HG03175 (cell line): ENCODE data around the gene SIRPA.

ENCODE experiments used
- ATAC-seq: cut with Tn5 transposase; IDR thresholded peaks from one replicate; pipeline ENCODE4 v1.9.1; 2021; ENCODE audit warnings: mild to moderate bottlenecking, moderate library complexity; ENCODE audit not compliant: unreplicated experiment

SIRPA gene

DNA sequence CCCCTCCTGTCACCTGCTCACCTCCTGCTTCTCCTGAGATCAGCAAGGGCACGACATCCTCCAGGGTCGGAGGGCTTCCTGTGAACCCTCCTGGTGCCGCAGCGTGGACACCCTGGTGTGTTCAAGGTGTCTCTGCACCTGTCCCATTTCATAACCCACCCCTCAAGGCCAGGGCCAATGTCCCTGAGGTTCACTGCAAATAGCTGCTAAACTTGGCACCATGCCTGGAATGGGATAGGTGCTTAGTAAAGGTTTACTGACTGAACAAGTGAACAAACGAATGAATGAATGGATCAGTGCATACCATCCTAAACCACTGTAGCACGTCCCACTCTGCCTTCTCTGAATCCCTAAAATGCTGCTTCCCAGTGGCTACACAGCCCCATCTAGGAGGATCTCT lies 35.0 kb downstream of the SIRPA start:
- ATAC-seq: no peak

DNA sequence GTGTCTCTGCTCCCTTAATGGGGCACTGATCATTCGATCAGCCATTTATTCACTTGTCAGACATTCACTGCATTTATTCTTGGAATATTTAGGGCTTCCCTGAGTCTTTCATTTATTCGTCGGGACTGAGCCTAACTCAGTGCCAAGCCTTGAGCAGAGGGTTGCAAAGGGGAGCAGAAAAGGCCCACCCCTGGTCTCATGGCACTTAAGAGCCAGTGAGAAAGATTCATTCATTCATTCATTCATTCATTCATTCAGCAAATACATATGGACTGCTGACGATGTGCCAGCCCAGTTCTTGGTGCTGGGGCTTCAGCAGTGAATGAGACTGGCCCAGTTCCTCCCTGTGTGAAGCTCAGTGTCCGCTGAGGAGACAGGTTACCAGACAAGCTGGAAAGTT lies 36.6 kb downstream of the SIRPA start:
- ATAC-seq: no peak

DNA sequence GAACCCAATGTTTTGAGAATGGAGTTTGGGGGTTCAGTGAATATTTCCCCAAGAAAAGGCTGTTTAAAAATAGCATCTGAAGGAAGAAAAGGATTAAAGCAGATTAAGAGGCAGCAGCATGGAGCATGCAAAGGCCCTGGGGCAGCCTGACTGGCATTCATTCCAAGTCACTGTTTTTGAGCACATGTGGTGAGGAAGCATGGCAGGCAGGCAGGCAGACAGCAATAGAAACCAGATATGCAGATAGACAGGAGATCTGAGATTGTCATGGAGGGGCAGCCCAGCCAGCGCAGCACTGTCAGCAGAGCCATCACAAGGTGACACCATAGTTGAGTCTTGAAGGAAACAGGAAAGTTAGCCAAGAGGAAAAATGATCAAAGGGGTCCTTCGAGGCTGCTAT lies 37.8 kb downstream of the SIRPA start:
- ATAC-seq: no peak

DNA sequence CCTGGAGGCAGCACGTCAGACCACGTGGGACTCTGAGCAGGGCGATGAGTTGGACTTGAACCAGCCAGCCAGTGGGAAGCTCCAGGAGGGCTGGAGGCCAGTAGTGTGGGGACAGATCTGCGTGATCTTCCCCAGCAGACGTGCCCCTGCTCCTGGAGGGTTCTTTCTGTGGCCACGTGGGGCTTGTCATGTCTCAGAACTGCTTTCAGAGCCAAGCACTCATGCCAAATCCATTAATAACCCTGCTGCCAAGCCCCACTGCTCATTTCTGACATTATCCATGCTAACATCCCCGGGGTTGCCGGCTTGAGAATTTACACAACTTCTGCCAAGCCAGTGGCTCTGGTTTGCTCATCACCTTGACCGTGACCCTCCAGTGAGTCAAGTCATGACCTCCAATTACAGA lies 38.3 kb downstream of the SIRPA start:
- ATAC-seq: no peak

DNA sequence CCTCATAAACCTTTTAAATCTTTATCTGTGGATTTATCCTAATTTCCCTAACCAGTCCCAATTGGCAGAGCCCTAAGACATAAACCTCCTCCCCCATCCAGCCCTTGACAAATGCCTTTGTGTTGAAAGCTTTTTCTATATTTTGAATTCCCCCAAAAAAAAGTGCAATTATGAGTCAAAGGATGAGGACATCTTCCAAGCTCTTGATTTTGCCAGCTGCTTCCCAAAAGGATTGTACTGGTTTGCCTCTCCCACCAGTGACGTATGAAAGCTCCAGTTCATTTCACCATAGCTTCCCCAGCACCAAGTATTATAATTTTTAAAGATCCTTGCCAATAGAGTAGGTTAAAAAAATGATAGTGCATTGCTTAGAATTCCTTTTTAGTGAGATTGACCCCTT lies 38.9 kb downstream of the SIRPA start:
- no peak for ATAC-seq

DNA sequence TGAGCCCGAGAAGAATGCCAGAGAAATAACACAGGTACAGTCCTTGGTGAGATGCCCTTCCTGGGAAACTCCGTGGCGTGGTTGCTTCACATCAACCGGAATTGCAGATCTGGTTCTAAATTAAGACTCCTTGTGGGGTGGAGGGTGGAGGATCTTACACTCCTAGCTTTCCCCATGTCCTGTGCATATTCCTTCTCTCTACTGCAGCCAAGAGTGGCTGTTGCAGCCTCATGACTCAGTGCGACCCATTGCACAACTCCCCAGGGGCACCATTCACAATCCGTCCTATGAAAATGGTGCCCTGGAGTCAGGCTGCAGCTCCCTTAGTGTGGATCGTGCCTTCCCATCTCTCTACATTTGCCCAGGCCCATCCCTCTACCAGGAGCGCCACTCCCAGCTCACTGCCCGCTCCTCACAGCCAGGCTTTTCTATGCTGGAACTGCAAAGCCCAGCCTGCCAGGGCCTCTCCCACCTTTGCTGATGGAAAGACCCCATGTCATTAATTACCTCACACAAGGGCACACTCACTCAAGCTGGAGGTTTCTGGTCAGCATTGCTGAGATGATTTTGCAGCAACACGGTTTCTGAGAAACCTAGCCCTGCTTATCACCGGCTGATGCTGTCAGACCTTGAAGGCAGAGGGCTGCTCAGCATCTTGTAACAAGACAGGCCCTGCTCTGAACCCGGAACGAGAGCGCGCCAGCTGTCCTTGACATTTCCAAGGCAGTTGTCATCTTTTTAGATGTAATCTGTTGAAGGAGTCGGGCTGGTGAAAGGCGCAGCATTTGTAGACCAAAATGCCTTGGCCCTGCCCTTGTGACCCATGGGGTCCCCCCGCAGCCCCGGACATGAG lies 39.7 kb downstream of the SIRPA start:
- ATAC-seq: no peak

DNA sequence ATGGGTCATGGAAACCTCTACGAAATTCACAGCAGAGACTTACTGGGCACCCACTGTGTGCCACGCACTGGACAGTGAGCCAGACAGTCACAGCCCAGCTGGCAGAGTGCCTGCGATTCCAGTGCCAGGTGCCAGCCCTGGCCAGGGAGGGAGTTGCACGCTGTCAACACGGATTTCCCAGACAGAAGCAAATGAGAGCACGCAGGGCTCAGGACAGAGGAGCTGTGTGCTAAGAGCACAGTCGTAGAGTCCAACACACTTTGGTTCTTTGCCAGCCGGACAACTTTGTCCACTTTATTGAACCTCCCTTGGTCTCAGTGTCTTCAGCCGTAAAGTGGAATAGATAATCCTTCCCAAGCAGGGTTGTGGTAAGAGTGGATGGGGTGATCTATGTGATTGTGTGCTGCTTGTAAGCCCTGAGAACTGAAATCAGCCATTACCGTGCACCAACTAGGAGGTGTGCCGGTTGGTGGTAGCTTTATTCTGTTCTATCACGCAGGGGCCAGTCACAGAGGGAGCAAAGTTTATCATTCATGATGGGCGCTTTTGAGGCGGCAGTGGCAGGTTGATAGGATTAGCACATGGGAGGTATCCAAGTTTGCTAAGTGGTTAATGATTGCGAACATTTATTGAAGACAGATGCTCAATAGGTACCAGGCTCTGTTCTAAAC lies 40.6 kb downstream of the SIRPA start:
- ATAC-seq: no peak

DNA sequence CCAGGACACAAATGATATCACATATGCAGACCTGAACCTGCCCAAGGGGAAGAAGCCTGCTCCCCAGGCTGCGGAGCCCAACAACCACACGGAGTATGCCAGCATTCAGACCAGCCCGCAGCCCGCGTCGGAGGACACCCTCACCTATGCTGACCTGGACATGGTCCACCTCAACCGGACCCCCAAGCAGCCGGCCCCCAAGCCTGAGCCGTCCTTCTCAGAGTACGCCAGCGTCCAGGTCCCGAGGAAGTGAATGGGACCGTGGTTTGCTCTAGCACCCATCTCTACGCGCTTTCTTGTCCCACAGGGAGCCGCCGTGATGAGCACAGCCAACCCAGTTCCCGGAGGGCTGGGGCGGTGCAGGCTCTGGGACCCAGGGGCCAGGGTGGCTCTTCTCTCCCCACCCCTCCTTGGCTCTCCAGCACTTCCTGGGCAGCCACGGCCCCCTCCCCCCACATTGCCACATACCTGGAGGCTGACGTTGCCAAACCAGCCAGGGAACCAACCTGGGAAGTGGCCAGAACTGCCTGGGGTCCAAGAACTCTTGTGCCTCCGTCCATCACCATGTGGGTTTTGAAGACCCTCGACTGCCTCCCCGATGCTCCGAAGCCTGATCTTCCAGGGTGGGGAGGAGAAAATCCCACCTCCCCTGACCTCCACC lies 42.2 kb downstream of the SIRPA start:
- no peak for ATAC-seq

DNA sequence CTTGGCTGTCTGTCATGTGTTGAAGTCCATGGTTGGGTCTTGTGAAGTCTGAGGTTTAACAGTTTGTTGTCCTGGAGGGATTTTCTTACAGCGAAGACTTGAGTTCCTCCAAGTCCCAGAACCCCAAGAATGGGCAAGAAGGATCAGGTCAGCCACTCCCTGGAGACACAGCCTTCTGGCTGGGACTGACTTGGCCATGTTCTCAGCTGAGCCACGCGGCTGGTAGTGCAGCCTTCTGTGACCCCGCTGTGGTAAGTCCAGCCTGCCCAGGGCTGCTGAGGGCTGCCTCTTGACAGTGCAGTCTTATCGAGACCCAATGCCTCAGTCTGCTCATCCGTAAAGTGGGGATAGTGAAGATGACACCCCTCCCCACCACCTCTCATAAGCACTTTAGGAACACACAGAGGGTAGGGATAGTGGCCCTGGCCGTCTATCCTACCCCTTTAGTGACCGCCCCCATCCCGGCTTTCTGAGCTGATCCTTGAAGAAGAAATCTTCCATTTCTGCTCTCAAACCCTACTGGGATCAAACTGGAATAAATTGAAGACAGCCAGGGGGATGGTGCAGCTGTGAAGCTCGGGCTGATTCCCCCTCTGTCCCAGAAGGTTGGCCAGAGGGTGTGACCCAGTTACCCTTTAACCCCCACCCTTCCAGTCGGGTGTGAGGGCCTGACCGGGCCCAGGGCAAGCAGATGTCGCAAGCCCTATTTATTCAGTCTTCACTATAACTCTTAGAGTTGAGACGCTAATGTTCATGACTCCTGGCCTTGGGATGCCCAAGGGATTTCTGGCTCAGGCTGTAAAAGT lies 43.5 kb downstream of the SIRPA start:
- ATAC-seq: no peak

DNA sequence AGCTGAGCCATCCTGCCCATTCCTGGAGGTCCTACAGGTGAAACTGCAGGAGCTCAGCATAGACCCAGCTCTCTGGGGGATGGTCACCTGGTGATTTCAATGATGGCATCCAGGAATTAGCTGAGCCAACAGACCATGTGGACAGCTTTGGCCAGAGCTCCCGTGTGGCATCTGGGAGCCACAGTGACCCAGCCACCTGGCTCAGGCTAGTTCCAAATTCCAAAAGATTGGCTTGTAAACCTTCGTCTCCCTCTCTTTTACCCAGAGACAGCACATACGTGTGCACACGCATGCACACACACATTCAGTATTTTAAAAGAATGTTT lies 44.0 kb downstream of the SIRPA start:
- no peak for ATAC-seq

DNA sequence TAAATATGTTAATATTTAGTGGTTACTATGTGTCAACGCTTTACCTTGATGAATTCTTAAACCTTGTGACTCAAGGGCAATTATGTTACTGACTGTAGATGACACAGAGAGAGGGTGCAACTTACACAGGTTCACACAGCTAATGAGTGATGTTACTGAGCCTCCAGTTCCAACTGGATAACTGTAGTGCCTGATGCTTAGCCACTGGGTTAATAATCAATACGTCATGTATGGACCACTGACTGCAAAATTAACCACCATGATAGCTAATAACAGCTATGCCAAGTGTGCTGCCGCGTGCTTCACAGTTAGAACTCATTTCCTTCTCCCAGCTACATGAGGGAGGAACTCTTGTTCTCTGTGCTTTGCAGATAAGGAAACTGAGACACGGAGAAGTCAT lies 45.4 kb downstream of the SIRPA start:
- ATAC-seq: no peak

DNA sequence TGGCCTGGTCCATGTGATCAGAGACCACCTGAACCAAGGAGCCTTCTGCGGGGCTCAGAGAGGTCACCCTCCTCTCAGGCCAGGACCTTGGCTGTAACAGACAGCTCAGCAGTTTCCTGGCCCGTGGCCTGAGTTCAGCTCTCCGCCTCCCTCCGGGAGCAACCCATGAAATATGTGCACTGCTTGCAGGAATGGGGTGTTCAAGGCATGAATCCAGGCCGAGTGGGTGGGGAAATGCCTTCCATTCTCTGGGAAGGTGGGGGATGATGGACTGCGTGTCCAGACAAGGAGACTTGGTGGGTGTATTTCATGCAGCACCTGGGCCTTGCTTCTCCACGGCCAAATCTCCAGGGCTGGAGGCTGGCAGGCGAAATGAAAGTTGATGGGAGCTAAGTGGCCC lies 46.0 kb downstream of the SIRPA start:
- no peak for ATAC-seq

DNA sequence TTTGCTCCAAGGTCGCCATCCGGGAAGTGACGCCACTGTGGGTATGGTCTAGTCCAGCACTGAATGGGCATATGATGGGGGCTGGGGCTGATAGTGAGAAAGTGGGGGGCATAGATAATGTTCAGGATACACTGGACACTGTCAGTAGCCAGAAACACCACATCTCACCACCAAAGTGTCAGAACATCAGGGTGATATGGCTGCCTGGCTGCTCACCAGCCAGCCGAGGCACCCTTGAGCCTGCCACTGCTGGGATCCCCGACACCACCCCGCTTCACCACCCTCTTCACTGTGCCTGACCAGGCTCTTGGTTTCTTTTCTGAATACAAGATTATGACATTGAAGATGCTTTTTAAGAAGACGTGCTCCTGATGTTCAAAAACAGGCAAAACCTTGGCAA lies 46.9 kb downstream of the SIRPA start:
- no peak for ATAC-seq

DNA sequence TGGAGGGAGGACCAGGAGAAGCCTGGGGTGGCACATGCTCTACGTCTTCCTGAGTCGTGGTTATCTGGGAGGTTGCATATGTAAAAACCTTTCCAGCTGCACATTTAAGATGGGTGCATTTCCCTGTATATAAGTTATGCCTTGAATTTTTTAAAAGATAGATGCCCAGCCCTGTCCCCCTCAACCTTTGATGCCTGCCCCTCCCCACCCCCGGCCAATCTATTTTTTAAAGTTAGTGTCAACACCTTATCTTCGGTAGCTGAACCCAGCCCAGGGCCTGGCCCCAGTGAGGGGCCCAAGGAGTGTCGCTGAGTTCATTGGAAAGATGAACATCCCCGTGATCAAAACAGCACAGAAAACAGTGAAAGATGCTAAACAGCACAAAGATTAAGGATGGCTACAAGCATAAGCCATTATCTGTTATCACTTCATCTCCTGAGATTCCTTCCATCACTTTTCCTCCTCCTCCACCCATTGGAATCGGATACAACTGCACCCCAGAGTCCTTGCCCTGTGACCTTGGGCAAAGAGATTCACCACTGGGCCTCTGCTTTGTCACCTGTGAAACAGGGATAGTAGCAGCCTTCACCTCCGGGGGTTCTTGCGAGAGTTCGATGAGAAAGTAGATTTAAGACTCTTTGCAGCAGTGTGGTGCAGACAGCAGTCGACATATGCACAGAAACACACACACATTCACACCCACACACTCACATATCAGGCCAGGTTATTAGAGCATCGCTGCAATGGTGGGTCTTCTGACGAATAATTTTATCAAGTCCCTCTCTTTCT lies 47.5 kb downstream of the SIRPA start:
- ATAC-seq: no peak

DNA sequence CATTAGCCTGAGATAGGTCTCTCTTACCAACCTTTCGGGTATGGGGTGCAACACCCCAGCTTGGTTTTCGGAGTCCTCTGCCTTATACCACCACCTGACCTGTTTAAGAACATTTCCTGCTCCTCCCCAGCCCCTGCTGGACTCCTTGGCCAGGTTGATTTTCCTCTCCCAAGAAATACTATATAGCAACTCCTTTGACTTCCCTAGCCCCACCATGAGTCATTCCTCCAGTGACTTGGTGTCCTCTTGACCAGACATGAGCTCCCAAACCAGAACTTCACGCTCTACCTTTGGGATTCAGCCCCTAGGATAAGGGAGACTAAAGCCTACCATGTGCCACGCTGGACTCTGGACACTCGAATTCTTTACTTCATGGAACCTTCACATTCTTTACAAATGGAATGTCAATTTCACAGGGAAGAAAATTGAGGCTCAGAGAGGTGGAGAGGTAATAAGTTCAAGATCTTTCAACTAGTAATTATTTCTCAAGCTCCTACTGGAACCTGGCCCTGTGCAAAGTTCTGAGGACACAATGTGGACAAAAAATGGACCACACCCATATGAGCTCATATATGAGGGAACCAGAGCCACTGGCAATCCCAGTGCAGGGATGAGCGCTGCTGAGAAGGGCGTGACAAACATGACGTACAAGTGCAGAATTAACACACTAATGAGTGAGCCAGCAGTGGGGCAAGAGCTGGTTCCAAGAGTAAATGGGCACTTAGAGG lies 48.2 kb downstream of the SIRPA start:
- no peak for ATAC-seq

DNA sequence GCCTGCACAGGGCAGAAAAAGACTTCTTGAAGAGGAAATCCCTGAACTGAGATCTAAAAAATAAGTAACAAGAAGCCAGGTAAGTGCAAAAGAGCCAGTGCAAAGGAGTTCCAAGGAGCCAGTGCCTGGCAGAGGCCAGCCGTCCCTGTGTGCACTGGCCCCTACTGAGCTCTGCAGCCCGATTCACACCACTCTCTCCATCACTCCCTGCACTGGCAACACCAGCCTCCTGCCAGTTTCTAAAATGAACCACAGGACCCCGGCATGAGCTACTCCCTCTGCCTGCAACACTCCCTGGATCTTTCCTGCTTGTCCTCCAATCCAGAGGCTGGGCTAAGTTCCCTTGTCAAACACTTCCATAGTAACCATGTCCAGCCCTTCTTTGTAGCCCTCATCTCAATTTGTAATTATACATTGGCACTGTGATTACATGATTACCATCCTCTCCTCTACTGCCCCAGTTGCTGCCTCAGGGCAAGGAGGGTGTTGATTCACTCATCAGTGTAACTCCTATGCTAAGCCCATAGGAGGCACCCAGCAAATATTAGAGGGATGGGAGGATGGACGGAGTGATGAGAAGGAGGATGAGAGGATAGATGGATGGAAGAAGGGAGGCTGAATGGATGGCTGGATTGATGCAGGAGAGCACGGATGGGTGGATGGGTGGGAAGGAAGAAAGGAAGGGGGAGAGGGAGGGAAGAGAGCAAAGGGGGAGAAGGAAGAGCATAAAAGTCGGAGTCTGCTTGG lies 49.3 kb downstream of the SIRPA start:
- ATAC-seq: no peak

DNA sequence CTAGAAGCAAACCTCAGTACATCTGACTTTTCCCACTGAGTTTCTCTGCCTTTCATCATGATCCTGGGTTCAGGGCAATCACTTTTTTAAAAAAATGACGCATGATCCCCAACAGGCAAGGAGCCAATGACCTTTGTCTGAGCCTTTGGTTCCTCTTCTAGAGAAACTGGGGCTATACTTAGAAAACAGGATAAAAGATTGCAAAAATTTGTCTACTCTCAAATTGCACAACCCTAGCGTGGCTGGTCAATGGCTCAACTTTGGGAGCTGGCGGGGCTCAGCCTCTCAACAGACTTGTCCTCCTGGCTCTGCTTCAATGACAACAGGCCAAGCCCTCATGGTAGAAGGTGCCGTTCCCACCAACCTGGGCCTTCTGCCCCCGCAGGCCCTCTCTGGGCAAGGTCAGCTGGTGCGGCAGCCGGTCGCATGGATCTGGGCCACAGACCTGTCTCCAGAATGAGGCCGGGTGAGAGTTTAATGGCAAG lies 50.0 kb downstream of the SIRPA start:
- no peak for ATAC-seq

DNA sequence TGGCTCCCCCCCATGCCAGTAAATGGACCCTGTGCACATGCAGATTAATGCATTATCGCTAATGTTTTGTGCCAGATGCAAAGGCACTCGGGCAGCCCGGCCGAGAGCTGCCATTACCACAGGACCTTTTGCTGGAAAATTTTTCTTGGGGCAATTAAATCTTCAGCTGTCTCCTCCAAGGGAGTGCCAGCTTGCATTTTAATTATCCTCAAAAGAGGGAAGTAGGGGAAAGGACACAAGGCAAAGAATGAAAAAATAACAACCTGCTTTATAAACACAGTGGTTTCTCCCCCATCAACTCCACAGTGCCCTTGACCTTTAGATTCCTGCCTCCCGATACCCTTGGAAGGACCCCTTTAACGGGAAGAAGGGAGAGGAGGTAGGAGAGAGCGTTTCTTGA lies 50.5 kb downstream of the SIRPA start:
- no peak for ATAC-seq

DNA sequence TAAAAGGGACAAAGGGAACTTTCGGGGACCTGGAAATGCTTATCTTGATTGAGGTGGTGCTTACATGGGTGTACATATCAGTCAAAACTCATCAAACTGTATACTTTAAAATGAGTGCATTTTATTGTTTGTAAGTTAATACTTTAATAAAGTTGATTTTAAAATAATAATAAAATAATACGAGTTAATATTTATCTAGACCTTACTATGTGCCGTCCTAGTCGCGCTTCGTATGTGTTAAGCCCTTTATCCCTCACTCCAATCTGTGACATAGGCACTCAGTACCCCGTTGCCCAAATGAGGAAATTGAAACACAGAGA lies 51.2 kb downstream of the SIRPA start:
- no peak for ATAC-seq
